A673 (cell line): ENCODE data around the gene C16orf96.

Experiments used
- CTCF ChIP-seq: fragments of 300-800, 200-600 bp; sonication (generic); conservative IDR thresholded peaks from 2 replicates; pipeline ENCODE4 v1.5.1; 2017; ENCODE audit warnings: low read depth, mild to moderate bottlenecking, antibody characterized with exemption, low read length, moderate library complexity, mixed read lengths
- EZH2 ChIP-seq: fragments of 200-600 bp; sonication (generic); IDR thresholded peaks from 2 replicates; pipeline ENCODE4 v1.6.1; 2017; ENCODE audit warnings: borderline replicate concordance, low read depth, mild to moderate bottlenecking, mixed read lengths, antibody characterized with exemption, low read length; ENCODE audit not compliant: poor library complexity, severe bottlenecking

GRCh38 chr16:4631444-4631843 is 75.3 kb downstream of the C16orf96 start:
- no peak for TF ChIP-seq CTCF
- no peak for TF ChIP-seq EZH2
